ENCODE measurements around the gene ST6GALNAC4.
A peak's percentile ranks its signal among the peaks of the same experiment; 100 is the strongest.

- TF ChIP-seq, protein P1, sequence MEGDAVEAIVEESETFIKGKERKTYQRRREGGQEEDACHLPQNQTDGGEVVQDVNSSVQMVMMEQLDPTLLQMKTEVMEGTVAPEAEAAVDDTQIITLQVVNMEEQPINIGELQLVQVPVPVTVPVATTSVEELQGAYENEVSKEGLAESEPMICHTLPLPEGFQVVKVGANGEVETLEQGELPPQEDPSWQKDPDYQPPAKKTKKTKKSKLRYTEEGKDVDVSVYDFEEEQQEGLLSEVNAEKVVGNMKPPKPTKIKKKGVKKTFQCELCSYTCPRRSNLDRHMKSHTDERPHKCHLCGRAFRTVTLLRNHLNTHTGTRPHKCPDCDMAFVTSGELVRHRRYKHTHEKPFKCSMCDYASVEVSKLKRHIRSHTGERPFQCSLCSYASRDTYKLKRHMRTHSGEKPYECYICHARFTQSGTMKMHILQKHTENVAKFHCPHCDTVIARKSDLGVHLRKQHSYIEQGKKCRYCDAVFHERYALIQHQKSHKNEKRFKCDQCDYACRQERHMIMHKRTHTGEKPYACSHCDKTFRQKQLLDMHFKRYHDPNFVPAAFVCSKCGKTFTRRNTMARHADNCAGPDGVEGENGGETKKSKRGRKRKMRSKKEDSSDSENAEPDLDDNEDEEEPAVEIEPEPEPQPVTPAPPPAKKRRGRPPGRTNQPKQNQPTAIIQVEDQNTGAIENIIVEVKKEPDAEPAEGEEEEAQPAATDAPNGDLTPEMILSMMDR (IDR thresholded peaks at IDR 0.05), result peak; percentile 91 to 94 (median 94)
- peak in 1 of 2 donors; percentile 10 for TF ChIP-seq POLR2AphosphoS5 (IDR thresholded peaks at IDR 0.05)
- no peak for TF ChIP-seq POLR2A (IDR thresholded peaks at IDR 0.05)
- no peak for TF ChIP-seq EP300 (IDR thresholded peaks at IDR 0.05)
Observed at GRCh38 chr9:127942216-127943010, 25.6 kb upstream of the ST6GALNAC4 start.
